ENCODE data around the gene KCTD17. TPM values are rescaled to one million over a fixed set of nuclear protein-coding genes. Genes with fewer than 3 reads are reported as not detected.

The KCTD17 gene
- total RNA-seq, 2 donors from 2014 or later: 3.6 to 8.3 TPM

- DNase-seq (no peak), ATAC-seq (no peak)
- Histone ChIP-seq H3K27ac (no peak overlapping the region), H3K36me3 (replicated peaks in 1 of 2; ENCODE audit: insufficient read depth in 1 of 2, low read depth in 2 of 2) (no peaks in the 10 kb centered on the region), H3K4me1 (no peaks in the 10 kb centered on the region), H3K9me3 (no peaks in the 10 kb centered on the region), H3K4me3 (no peak overlapping the region), H3K27me3 (no peaks in the 10 kb centered on the region)
- TF ChIP-seq, protein P1, sequence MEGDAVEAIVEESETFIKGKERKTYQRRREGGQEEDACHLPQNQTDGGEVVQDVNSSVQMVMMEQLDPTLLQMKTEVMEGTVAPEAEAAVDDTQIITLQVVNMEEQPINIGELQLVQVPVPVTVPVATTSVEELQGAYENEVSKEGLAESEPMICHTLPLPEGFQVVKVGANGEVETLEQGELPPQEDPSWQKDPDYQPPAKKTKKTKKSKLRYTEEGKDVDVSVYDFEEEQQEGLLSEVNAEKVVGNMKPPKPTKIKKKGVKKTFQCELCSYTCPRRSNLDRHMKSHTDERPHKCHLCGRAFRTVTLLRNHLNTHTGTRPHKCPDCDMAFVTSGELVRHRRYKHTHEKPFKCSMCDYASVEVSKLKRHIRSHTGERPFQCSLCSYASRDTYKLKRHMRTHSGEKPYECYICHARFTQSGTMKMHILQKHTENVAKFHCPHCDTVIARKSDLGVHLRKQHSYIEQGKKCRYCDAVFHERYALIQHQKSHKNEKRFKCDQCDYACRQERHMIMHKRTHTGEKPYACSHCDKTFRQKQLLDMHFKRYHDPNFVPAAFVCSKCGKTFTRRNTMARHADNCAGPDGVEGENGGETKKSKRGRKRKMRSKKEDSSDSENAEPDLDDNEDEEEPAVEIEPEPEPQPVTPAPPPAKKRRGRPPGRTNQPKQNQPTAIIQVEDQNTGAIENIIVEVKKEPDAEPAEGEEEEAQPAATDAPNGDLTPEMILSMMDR (IDR thresholded peaks at IDR 0.05): no peak
- 63 to 76% methylated on average over 19 to 27 of the region's 28 CpGs for WGBS, 2 donors
- intact Hi-C loops (cut with DNase I): no loop called here
Observed at GRCh38 chr22:37060801-37061610, 9.5 kb downstream of the KCTD17 start.

DNA sequence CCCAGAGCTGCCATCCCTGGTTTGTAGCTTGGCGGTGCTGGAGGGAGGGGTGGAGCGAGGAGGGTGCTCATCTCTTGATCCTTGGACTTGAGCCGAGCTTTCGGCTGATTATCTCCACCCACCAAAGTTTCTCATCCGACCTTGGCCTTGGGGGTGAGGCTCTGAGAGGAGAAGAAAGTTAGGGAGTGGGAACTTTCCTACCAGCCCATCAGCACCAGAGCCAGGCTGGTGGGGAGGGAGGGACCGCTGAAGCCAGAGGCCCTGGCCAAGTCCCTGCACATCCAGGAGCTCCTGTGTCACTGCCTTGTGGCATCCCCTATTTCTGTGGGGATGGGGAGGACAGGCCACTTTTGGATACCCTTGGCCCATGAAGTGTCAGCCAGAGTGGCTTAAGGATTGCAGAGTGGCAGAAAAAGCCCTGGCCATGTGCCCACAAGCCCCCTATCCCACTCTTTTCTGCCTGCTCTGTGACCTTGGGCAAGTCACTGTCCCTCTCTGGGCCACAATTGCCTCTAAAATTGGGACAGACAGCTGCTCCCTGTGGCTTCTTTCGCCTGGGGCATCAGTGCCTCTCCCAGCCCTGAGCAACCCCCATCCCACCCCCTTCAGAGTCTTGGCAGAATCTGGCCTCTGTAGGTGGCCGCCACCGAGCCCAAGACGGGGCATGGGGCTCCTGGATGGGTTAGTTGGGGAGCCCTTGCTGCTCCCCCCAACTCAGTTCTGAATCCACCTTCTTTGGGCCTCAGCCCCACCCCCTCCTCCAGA lies 10.3 kb downstream of the KCTD17 start:
- intact Hi-C loops (cut with DNase I): no loop called here
- no peak overlapping the region for H3K4me3 ChIP-seq
- DNase-seq (no peak), ATAC-seq (no peak)
- H3K36me3 ChIP-seq (replicated peaks in 1 of 2; ENCODE audit: insufficient read depth in 1 of 2, low read depth in 2 of 2): no peaks in the 10 kb centered on the region
- no peaks in the 10 kb centered on the region for H3K9me3 ChIP-seq
- no peaks in the 10 kb centered on the region for H3K27me3 ChIP-seq
- 54 to 75% methylated on average over 9 to 10 of the region's 10 CpGs for WGBS, 2 donors
- H3K27ac ChIP-seq: no peak overlapping the region
- no peaks in the 10 kb centered on the region for H3K4me1 ChIP-seq
- no peak for TF ChIP-seq POLR2A (IDR thresholded peaks at IDR 0.05)
- TF ChIP-seq, protein P1 (IDR thresholded peaks at IDR 0.05): no peak

- Histone ChIP-seq H3K4me3 (no peak overlapping the region), H3K9me3 (no peaks in the 10 kb centered on the region), H3K36me3 (replicated peaks in 1 of 2; ENCODE audit: insufficient read depth in 1 of 2, low read depth in 2 of 2) (no peaks in the 10 kb centered on the region), H3K27ac (no peak overlapping the region), H3K27me3 (no peaks in the 10 kb centered on the region), H3K4me1 (no peaks in the 10 kb centered on the region)
- intact Hi-C loops (cut with DNase I): no loop called here
- TF ChIP-seq POLR2A (IDR thresholded peaks at IDR 0.05): no peak
- TF ChIP-seq, protein P1 (IDR thresholded peaks at IDR 0.05): no peak
- DNase-seq (no peak), ATAC-seq (no peak)
- 55 to 74% methylated on average over 5 of the region's 7 CpGs for WGBS, 2 donors
Observed at GRCh38 chr22:37062376-37062675, 10.8 kb downstream of the KCTD17 start.

DNA sequence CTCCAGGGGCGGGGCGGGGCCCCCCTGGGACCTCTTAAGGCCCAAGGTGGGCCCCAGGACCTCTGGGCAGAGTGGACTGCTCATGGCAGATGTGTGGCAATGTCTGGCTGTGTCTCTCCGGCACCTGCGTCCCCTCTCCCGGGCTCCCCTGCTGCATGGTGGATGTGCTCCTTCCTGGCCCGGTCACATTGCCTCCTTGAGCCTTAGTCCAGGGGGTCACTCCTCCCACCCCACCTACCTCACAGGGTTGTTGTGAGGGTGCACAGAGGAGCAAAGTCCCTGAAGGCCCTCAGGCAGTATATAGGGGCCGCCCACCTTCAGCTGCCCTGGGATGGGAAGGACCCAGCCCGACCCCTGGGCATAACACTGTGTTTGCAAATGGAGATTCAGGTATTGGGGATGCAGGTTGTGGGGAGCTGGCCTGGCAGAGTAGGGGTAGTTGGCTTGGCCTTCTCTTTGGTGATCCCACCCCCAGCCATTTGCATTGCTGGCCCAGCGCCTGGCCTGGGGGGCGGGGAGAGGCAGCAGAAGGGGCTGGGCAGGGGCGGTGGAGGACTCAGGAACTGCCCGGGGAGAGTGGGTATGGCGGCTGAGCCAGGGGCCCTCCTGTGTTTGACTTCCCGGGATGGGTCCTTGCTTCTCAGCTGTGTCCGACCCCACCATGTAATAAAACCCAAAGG lies 11.3 kb downstream of the KCTD17 start:
- TF ChIP-seq POLR2A (IDR thresholded peaks at IDR 0.05): no peak
- TF ChIP-seq, protein P1 (IDR thresholded peaks at IDR 0.05): no peak
- DNase-seq: no peak
- no peaks in the 10 kb centered on the region for H3K36me3 ChIP-seq (replicated peaks in 1 of 2; ENCODE audit: insufficient read depth in 1 of 2, low read depth in 2 of 2)
- intact Hi-C loops (cut with DNase I): no loop called here
- H3K27me3 ChIP-seq: no peaks in the 10 kb centered on the region
- 78 to 89% methylated on average over 10 to 13 of the region's 15 CpGs for WGBS, 2 donors
- no peak overlapping the region for H3K4me3 ChIP-seq
- no peak overlapping the region for H3K27ac ChIP-seq
- no peak for ATAC-seq
- no peaks in the 10 kb centered on the region for H3K9me3 ChIP-seq
- H3K4me1 ChIP-seq: no peaks in the 10 kb centered on the region
